NCI-H2196 treated with DMSO at 0.1 percent for 48 hours (cell line): ENCODE measurements around the gene DCLK2.
A peak's percentile ranks its signal among the peaks of the same experiment; 100 is the strongest.
"Not testable (repeated sequence)": the region's sequence is repeated elsewhere in the genome, so short reads cannot be mapped to it uniquely, and the experiment has no call there.

Source experiments
- DNase-seq: peaks from one replicate; lab custom pipeline; 2025; ENCODE audit not compliant: unreplicated experiment; lab: John Stamatoyannopoulos, UW

Gene DCLK2

GRCh38 chr4:150197256-150197655 lies 119.0 kb downstream of the DCLK2 start:
- not testable (repeated sequence) for DNase-seq

DNA sequence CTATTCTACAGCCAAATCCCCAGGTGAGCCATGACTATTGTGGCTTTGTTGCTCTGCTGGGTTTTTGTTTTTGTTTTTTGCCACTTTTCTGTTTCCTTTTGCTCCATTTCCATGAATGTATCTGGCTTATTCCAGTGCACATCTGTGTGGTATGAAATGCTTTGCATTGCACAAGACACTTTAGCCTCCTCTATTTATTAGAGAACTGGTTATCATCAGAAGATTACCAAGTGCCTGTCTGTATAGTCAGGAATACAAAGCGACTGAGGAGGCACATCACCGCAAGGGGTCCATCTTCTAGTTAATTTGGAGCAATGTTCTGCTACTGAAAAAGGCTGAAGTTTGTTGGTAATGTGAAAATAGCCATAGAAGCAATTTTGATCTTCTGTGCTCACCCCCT lies 120.8 kb downstream of the DCLK2 start:
- DNase-seq = no peak

DNA sequence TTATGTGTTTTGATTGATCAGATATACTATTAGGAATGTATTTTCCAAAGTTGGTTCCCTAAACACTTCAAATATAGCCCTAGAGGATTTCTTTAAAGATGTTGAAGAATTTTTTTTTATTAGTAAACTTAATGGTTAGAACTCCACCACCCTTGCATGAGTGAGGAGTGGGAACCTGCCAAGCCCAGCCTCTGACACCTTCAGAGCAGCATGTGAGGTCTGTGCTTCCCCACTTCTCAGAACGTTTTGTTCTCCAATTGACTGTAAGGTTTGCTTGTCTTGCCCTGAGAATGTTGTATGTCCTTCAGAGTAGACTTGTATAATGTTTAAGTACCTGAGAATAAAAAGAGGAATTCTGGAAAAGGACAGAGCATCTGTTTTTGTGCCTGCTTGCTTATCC lies 126.8 kb downstream of the DCLK2 start:
- DNase-seq = no peak

- DNase-seq = no peak
Observed at GRCh38 chr4:150206265-150206664, 128.0 kb downstream of the DCLK2 start.

- DNase-seq = no peak
Observed at GRCh38 chr4:150206954-150207353, 128.7 kb downstream of the DCLK2 start.

GRCh38 chr4:150207871-150208270 lies 129.6 kb downstream of the DCLK2 start:
- DNase-seq = no peak

DNA sequence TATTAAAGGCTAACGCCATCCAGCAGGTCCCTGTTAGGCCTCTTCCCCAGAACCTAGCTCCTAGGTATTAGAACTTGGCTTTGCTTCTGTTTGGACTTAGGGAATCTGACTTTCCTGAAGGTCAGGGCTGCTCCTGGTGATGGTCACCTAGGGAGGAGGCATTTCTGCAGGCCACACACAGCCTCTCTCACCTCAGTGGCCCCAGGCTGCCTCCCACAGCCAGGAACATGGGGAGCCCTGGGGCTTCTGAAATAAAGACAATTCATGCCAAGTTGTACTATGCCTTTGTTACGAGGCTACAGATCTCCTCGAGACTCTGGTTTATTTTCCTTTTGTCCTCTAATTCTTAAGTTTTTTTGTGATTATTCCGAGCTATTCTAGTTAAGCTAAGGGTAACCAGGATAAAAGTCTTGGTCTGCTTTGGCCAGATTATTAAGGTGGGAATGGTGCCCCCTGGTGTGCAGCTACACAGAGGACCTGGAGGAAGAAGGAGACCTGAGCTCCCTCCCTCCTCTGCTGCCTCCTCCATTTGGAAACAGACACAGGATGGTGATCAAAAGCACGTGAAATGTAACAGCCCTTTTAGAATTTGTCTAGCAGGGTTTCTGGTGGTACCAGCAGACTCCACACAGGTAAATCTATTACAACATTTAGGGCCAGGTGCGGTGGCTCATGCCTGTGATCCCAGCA lies 131.0 kb downstream of the DCLK2 start:
- no peak for DNase-seq

GRCh38 chr4:150211016-150211415 lies 132.8 kb downstream of the DCLK2 start:
- no peak for DNase-seq

- no peak for DNase-seq
Observed at GRCh38 chr4:150211799-150212445, 133.7 kb downstream of the DCLK2 start.

- no peak for DNase-seq
Observed at GRCh38 chr4:150212485-150212884, 134.2 kb downstream of the DCLK2 start.

DNA sequence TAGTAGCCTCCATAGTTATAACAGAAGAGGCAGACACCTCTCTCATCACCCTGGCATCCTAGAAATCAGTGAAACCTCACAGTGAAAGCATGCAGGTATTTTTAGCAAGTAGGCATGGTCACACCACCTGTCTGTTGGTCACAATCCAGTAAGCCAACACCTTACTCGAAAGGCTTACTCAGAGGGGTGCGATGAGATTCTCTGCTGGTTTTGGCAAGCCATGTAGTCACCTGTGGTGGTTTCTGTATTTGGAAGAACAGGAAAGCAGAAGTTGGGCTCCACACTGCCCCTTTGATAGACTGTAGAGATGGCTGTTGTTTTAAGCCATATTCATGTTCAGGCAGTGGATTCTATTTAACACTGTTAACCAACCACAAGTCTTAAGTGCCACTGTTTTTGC lies 134.7 kb downstream of the DCLK2 start:
- DNase-seq = peak; percentile 13

DNA sequence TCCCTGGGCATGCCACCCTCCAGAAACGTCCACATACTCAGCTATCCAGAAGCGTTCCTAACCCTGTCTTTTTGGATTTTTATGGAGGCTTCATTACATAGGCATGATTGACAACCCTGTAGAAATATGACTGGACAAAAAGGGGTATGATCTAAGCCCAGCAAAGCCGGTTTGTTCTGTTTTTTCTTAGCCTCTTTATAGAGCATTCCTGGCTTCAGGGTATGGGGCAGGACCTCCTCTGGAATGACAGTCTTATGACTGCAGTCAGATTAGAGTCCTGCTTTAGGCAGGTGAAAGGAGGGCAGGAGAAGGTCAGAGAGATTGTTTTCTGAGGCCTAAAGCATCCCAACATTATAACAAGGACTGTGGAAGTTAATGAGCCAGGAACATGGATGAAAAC lies 137.4 kb downstream of the DCLK2 start:
- no peak for DNase-seq

- no peak for DNase-seq
Observed at GRCh38 chr4:150216726-150217125, 138.5 kb downstream of the DCLK2 start.

GRCh38 chr4:150217192-150217591 lies 138.9 kb downstream of the DCLK2 start:
- DNase-seq = no peak

- no peak for DNase-seq
Observed at GRCh38 chr4:150217808-150218207, 139.6 kb downstream of the DCLK2 start.

- DNase-seq = no peak
Observed at GRCh38 chr4:150218447-150218846, 140.2 kb downstream of the DCLK2 start.

GRCh38 chr4:150219841-150220240 lies 141.6 kb downstream of the DCLK2 start:
- no peak for DNase-seq

DNA sequence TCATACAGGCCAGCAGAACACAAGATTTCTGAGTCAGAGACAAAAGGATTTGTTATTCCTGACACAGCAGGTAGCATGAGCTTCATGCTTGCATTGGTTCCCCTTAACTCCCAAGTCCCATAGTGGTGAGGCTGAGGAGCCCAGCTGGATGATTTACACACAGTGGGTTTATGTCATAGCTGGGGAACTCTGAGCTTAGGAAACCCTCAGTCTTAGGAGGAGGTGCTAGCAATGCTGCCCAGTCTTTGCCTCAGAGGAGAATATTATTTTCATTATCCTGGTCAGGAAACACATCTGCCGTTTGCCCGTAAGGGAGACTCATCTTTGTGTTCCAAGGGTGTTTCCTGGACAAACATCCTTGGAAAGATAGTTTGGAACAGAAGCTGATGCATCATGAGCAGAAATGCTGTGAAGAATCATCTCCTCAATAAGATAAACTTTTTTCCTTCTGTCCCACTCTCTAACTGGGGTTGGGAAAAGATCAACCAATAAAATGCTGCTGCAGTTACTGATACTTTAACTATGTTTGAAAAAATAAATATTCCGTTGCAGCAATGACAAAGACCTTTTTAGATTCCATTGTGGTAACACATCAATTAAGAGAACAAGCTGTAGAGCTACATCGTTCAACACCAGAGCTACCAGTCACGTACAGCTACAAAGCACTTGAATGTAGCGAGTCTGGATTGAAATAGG lies 146.8 kb downstream of the DCLK2 start:
- no peak for DNase-seq

DNA sequence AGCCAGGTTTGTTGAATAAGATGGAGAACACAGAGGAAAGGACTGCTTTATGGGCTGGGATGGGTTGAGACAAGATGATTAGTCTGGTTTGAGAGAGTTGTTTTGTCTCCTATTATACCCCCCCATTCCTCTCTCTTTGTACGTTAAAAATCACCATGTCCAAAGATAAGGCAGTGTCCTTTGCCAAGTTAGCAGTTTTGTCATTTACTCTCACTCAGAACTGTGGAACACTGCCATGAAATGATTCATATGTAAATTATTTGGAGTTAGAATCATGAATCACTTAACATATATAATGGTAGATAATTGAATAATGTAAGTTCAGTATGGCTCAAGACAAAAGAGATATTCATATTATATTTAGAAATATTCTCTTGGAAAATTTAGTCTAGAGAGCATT lies 151.3 kb downstream of the DCLK2 start:
- DNase-seq = no peak

GRCh38 chr4:150230561-150230960 lies 152.3 kb downstream of the DCLK2 start:
- no peak for DNase-seq

DNA sequence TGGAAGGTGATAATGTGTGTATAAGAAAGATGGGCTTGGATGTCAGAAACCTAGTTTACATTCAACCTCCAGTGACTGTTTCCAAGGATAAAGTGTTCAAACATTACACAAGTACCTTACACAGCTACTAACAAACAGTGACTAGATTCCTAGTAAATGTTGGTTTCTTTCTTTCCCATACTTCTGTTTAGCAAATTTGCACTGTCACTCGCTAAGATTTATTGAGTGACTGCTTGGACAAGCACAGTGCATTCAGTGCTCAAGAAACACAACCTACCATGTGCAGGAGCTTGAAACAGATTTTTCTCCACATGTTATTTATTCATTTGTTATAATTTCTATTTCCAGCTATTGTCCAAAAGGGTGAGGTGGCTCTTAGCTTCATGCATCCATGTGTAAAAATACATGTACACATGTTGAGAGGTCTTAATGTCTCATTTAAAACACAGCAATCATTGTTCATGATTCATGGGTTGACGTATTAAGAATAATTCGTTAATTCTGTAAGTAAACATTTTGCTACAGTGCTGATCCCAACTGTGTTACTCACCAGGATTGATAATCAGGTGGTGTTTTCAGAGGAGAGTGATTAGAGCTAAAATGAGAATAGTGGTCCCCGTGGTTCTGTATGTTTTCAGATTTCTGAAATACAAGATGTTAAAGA lies 153.0 kb downstream of the DCLK2 start:
- no peak for DNase-seq

DNA sequence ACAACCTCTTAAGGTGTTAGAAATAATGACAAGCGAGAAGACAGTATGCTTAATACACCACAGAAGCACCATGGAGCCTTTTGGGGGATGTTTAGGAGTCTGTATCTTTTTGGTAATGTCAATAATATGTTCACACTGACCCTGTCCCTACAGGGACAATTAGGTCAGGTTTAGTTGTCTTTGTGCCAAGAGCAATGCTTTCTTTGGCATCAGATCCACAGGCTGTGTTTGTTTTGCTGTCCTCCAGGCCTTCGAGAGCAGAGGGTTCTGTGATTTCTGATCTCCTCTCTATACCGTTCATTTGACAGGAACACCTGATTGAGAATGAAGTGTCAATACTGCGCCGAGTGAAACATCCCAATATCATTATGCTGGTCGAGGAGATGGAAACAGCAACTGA lies 153.8 kb downstream of the DCLK2 start:
- DNase-seq = no peak
